OCI-LY7 (cell line): ENCODE results near the gene ZNF880. TPM values are rescaled to one million over a fixed set of nuclear protein-coding genes. Genes with fewer than 3 reads are reported as not detected.

Experiments
- BruUV-seq: library from RNA; stranded (reverse); fragments of 400-500 nt; replicated peaks from 2 replicates; lab custom pipeline; 2021; lab: Mats Ljungman, UMichigan
- CTCF ChIA-PET: fragments of 300-600 bp; sonication (Branson Sonifier 250); formaldehyde crosslinking; loops from one replicate; lab custom pipeline; 2022; ENCODE audit warnings: antibody characterized with exemption; ENCODE audit not compliant: unreplicated experiment; lab: Charles Lee
- POLR2A ChIA-PET: fragments of 300-600 bp; sonication (Branson Sonifier 250); formaldehyde crosslinking; loops from one replicate; lab custom pipeline; 2022; ENCODE audit warnings: antibody characterized with exemption; lab: Charles Lee
- DNase-seq: peaks from one replicate; pipeline ENCODE4 v3.0.0-alpha.2; 2015; ENCODE audit warnings: low spot score
- H2AFZ ChIP-seq: fragments of 200-600 bp; sonication (generic), shearing (Covaris generic); 2 replicates; pipeline ENCODE4 v1.6.1; 2014; ENCODE audit warnings: mild to moderate bottlenecking, antibody characterized with exemption, low read length, moderate library complexity
- H3K27ac ChIP-seq: fragments of 200-600 bp; sonication (generic); 2 replicates; pipeline ENCODE4 v1.5.1; 2014; ENCODE audit warnings: mixed run types, low read depth, mild to moderate bottlenecking, moderate library complexity, low read length, inconsistent platforms; ENCODE audit not compliant: poor library complexity, severe bottlenecking
- H3K36me3 ChIP-seq: fragments of 200-600 bp; sonication (generic); 2 replicates; pipeline ENCODE4 v1.6.1; 2014; ENCODE audit warnings: mild to moderate bottlenecking, antibody characterized with exemption, low read length, moderate library complexity, mixed read lengths; ENCODE audit not compliant: insufficient read depth
- H3K4me1 ChIP-seq: fragments of 200-600 bp; sonication (generic); 2 replicates; pipeline ENCODE4 v1.5.1; 2014; ENCODE audit warnings: mild to moderate bottlenecking, low read length; ENCODE audit not compliant: insufficient read depth, poor library complexity, severe bottlenecking
- H3K4me2 ChIP-seq: fragments of 200-600 bp; sonication (generic); 2 replicates; pipeline ENCODE4 v1.6.1; 2014; ENCODE audit warnings: mild to moderate bottlenecking, low read length
- H3K4me3 ChIP-seq: fragments of 200-600 bp; sonication (generic); 2 replicates; pipeline ENCODE4 v1.5.1; 2014; ENCODE audit warnings: mild to moderate bottlenecking, low read depth, low read length; ENCODE audit not compliant: poor library complexity, severe bottlenecking
- H3K79me2 ChIP-seq: fragments of 200-600 bp; sonication (generic); 2 replicates; pipeline ENCODE4 v1.6.1; 2016; ENCODE audit warnings: low read depth, mild to moderate bottlenecking, low read length, moderate library complexity, mixed read lengths; ENCODE audit not compliant: insufficient read depth
- H3K9me2 ChIP-seq: fragments of 200-600 bp; sonication (generic); 2 replicates; pipeline ENCODE4 v1.6.1; 2016; ENCODE audit warnings: mild to moderate bottlenecking, low read length, mixed read lengths; ENCODE audit not compliant: insufficient read depth
- H3K9me3 ChIP-seq: fragments of 200-600 bp; sonication (generic); 2 replicates; pipeline ENCODE4 v1.6.1; 2014; ENCODE audit warnings: mild to moderate bottlenecking, mixed run types, low read length, mixed read lengths
- H4K20me1 ChIP-seq: fragments of 200-600 bp; sonication (generic); 2 replicates; pipeline ENCODE4 v1.6.1; 2014; ENCODE audit warnings: mild to moderate bottlenecking, antibody characterized with exemption, low read length, moderate library complexity, mixed read lengths; ENCODE audit not compliant: insufficient read depth
- CTCF ChIP-seq: fragments of 200-600 bp; sonication (generic); conservative IDR thresholded peaks from 2 replicates; pipeline ENCODE4 v1.5.1; 2014; ENCODE audit warnings: mild to moderate bottlenecking, antibody characterized with exemption, low read length, moderate library complexity, mixed read lengths
- EZH2phosphoT487 ChIP-seq: fragments of 200-600 bp; sonication (generic); IDR thresholded peaks from 2 replicates; pipeline ENCODE4 v1.6.1; 2018; ENCODE audit warnings: low read depth, borderline replicate concordance, mild to moderate bottlenecking, mixed run types, antibody characterized with exemption, low read length, moderate library complexity, mixed read lengths
- intact Hi-C: fragments of 100-400 bp; cut with micrococcal nuclease; formaldehyde crosslinking; loops from one replicate; pipeline ENCODE4 v1.10.0; 2022; ENCODE audit not compliant: unreplicated experiment
- total RNA-seq, 2 experiments: library from RNA; depleted of rRNA in 1 of 2; stranded (reverse); fragments of >200 nt in 1 of 2; shearing (Covaris generic) in 1 of 2; gene quantifications; 2 replicates each; pipeline ENCODE4 v1.2.3, GENCODE V29; 2014 to 2022

The ZNF880 gene
- total RNA-seq, 2 experiments from 2014 or later = 0.13 to 1.0 TPM

GRCh38 chr19:52370341-52370710 is 603 bp downstream of the ZNF880 start:
- ChIA-PET CTCF (no interaction called here), POLR2A (no interaction called here)
- no peak for DNase-seq
- Histone ChIP-seq H3K4me3 (no peak overlapping the region), H4K20me1 (no peaks in the 10 kb centered on the region), H3K27ac (no peak overlapping the region), H3K9me2 (no peaks in the 10 kb centered on the region), H3K4me1 (no peaks in the 10 kb centered on the region), H3K79me2 (no peaks in the 10 kb centered on the region), H3K9me3 (peaks cover 9% of the 10 kb centered on the region; the same call in 1 of the 2 replicates), H3K4me2 (no peak overlapping the region), H3K36me3 (no peaks in the 10 kb centered on the region), H2AFZ (no peak overlapping the region)
- BruUV-seq = no TSS peak
- intact Hi-C loops = no loop called here
- TF ChIP-seq EZH2phosphoT487 = no peak
- TF ChIP-seq CTCF = no peak

GRCh38 chr19:52391135-52391534 is 21.4 kb downstream of the ZNF880 start:
- Histone ChIP-seq H3K9me2 (no peaks in the 10 kb centered on the region), H4K20me1 (no peaks in the 10 kb centered on the region), H3K9me3 (no peaks in the 10 kb centered on the region), H3K4me3 (no peak overlapping the region), H3K27ac (no peak overlapping the region), H3K4me1 (no peaks in the 10 kb centered on the region), H3K4me2 (no peak overlapping the region), H3K79me2 (no peaks in the 10 kb centered on the region), H3K36me3 (no peaks in the 10 kb centered on the region), H2AFZ (no peak overlapping the region)
- intact Hi-C loops = no loop called here
- POLR2A ChIA-PET = no interaction called here
- TF ChIP-seq CTCF = peak; percentile 60
- TF ChIP-seq EZH2phosphoT487 = no peak
- BruUV-seq = no TSS peak
- DNase-seq = no peak
- CTCF ChIA-PET = no interaction called here

- H3K9me3 ChIP-seq = no peaks in the 10 kb centered on the region
- H3K4me2 ChIP-seq = no peak within 1 kb of the TSS
- no peak within 1 kb of the TSS for H3K4me3 ChIP-seq
- CTCF ChIA-PET = no interaction called here
- POLR2A ChIA-PET = no interaction called here
- TF ChIP-seq EZH2phosphoT487 (no peak), CTCF (no peak)
- H3K4me1 ChIP-seq = no peaks in the 10 kb centered on the region
- H4K20me1 ChIP-seq = no peaks in the 10 kb centered on the region
- H3K79me2 ChIP-seq = no peaks in the 10 kb centered on the region
- DNase-seq = no peak
- intact Hi-C loops = no loop called here
- no peak within 1 kb of the TSS for H3K27ac ChIP-seq
- H3K36me3 ChIP-seq = no peaks in the 10 kb centered on the region
- H2AFZ ChIP-seq = no peak within 1 kb of the TSS
- no peaks in the 10 kb centered on the region for H3K9me2 ChIP-seq
- BruUV-seq = no TSS peak
These were observed 27.8 kb downstream of the ZNF880 start, which contains the start of gene ZNF528 for GRCh38 chr19:52397310-52398080. Gene ZNF528, plus strand, starts transcription at chr19:52397849. Its CDS starts 4,165 bp downstream, at chr19:52402014.
